HL-60/S4 (cell line): ENCODE results near the gene CFAP45.

Experiments used
- in situ Hi-C: fragments of 300-500 bp; cut with MboI; formaldehyde crosslinking; loops from 2 replicates; pipeline ENCODE4 v1.14.3; 2022; ENCODE audit warnings: low sequenced_read_pairs

CFAP45 gene

DNA sequence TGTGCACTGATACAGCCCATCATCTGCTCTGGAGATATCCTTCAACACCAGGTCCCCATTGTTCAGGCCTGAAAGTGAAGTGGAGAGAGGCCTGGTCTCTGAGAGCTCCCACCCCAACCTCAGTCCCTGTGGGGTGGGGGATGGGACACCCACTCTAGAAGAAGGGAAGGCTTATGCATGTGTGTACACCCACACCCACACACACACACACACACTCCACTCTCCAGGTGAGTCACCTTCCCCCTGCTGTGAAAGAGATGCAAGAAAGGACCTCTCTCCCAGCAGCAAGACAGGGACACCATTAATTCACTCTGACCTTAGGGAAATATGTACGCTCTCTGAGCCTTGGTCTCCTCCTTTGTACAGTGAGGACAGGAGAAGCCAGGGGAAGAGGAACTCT lies 43.4 kb downstream of the CFAP45 start:
- in situ Hi-C loops: no loop called here

DNA sequence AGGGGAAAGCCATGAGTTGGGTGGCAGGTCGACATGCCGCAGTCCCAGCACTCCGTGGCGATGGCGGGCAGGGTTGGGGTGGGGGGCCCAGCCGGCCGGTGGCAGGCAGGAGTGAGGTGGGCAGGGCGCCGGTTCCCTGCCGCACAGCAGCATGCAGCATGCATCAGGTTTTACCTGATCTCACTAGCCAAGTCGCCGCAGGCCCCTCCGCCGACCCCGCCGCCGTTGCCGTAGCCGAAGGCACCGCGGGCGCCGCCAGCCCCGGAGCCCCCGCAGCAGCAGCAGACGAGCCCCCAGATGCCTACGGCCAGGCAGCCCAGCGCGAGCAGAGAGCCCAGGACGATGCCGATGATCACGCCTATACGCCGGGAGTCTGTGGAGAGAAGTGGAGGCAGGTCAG lies 44.3 kb downstream of the CFAP45 start:
- in situ Hi-C loops: no loop called here

DNA sequence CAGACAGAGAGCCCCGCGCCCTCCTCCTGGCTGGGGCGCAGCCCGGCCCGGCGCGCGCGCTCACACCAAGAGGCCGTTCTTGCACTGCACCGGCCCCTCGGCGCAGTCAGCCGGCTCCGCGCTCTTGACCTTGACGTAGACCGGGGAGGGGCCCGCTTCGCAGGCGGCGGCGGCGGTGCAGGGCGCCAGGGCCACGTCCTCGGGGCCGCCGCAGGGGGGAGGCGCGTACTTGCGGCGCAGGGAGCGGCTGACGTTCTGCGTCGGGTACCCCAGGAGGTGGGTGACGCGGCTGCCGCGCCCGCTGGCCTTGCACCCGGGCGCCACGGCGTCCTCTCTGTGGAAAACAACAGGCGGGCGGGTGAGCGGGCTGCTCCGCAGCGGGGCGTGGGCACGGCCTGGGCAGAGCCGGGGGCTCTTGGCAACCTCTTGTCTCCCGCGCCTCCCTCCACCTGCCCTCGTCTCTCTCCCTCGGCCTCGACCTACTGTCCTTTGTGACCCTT lies 45.2 kb downstream of the CFAP45 start:
- in situ Hi-C loops: no loop called here

GRCh38 chr1:159854116-159854692 lies 45.8 kb downstream of the CFAP45 start:
- in situ Hi-C loops: no loop called here

DNA sequence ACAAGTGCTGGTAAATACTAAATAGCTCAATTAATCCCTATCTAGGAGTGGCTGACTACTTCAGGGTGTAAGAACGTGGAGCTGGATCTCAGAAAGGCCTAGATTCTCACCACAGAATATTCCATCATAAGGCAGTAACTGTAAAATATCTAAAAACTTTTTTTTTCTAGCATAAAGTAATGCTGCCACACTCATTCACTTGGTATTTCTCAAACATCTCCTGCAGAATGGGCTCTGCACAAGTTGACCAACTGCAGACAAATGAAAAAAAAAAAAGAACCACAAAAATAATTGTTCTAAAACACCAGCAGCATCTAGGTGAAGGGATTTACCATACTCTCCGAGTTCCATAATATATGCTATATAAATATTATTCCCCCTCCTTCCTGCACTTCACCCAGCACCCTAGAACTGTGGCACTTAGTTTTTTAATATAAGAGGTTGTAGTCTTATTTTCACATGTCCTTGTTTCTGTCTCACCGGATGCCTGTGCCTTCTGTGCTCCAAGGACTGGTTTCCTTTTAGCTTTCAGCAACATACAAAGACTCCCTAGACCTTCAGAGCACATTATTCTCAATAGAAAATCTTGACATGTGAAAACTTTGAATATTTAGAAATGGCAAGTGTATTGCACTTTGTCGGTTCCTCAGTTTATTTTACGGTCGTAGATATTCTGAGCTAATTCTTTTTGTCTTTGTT lies 46.4 kb downstream of the CFAP45 start:
- in situ Hi-C loops: no loop called here

- in situ Hi-C loops: no loop called here
Measured at GRCh38 chr1:159851407-159851806, 48.6 kb downstream of the CFAP45 start.

GRCh38 chr1:159849626-159850366 lies 50.2 kb downstream of the CFAP45 start:
- in situ Hi-C loops: no loop called here

GRCh38 chr1:159848326-159848725 lies 51.6 kb downstream of the CFAP45 start:
- in situ Hi-C loops: no loop called here

DNA sequence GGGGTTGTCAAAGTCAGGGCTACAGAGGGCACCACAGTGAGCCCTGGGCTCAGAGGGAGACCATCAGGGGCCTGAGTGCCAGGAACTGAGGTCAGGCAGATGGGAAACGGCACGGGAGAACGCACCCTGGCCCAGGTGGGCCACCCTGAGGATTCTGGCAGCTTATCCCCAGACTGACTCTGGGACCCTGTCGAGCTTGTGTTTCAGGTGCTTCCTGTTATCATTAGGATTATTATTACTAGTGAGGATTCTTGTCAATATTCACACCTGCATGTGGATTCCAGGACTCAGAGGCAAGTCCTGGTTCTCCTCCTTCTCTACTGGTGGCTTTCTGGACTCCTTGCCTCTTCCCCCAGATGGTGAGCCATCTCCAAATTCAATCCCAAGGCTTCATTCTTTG lies 52.7 kb downstream of the CFAP45 start:
- in situ Hi-C loops: no loop called here

- in situ Hi-C loops: no loop called here
Measured at GRCh38 chr1:159845751-159846629, 54.0 kb downstream of the CFAP45 start.

- in situ Hi-C loops: no loop called here
Measured at GRCh38 chr1:159843459-159843858, 56.5 kb downstream of the CFAP45 start.

- in situ Hi-C loops: no loop called here
Measured at GRCh38 chr1:159841749-159842148, 58.2 kb downstream of the CFAP45 start.

- in situ Hi-C loops: no loop called here
Measured at GRCh38 chr1:159839116-159839849, 60.7 kb downstream of the CFAP45 start.

- in situ Hi-C loops: no loop called here
Measured at GRCh38 chr1:159838715-159839114, 61.2 kb downstream of the CFAP45 start.

- in situ Hi-C loops: no loop called here
Measured at GRCh38 chr1:159835862-159836525, 64.0 kb downstream of the CFAP45 start.

DNA sequence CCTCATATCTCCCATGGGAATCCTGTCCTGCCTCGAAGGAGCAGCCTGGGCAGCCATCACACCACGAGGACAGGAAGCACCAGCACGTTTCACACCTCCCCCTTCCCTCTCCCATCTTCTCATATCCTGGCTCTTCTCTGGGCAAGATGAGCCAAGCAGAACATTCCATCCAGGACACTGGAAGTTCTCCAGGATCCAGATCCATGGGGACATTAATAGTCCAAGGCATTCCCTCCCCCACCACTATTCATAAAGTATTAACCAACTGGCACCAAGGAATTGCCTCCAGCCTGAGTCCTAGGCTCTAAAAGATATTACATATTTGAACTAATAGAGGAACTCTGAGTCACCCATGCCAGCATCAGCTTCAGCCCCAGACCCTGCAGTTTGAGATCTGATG lies 64.6 kb downstream of the CFAP45 start:
- in situ Hi-C loops: no loop called here

- in situ Hi-C loops: no loop called here
Measured at GRCh38 chr1:159832309-159832708, 67.7 kb downstream of the CFAP45 start.

GRCh38 chr1:159831412-159832141 lies 68.4 kb downstream of the CFAP45 start:
- in situ Hi-C loops: no loop called here

GRCh38 chr1:159830722-159831121 lies 69.2 kb downstream of the CFAP45 start:
- in situ Hi-C loops: no loop called here
